NCI-H524 treated with DMSO at 0.1 percent for 48 hours (cell line): ENCODE results near the gene VDAC1.

Experiments
- DNase-seq: peaks from one replicate; lab custom pipeline; 2025; lab: John Stamatoyannopoulos, UW

VDAC1 gene

DNA sequence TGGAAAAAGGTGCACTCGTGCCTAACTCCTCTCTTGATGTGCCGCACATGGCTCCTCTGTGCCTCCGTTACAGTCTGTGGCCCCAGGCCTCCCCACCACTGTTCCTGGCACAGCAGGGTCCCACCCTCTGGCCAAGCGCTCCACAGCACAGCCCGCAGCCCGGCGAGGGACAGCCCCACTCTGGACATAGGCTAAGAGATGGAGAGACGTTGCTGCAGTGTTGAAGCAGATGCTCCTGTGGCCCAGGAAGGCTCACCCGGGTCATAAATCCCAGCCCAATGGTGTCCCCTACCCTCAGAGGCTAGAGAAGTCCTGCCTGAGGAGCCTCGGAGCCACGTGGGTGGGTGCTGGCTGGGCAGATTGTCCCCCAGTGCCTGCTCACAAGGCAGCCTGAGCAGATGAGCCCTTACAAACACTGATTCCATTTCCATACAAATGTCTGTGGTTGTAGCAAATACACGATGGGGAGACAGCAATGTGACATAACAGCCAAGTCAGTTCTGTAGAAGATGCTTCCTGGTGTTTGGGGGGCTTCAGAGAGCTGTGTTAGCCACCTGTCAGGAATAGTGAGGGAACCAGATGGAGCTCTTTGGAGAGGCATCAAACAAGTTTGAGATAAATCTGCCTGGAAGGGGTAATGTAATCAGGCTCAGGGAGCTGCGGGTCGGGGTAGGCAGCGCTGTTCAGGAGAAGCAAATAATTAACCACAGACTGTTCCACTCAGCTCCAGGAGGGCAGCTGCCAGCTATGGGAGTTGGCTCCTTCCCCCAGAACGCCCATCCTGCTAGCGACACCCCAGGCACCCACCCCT, 78.1 kb downstream of the VDAC1 start:
- peak; percentile 83 for DNase-seq

DNA sequence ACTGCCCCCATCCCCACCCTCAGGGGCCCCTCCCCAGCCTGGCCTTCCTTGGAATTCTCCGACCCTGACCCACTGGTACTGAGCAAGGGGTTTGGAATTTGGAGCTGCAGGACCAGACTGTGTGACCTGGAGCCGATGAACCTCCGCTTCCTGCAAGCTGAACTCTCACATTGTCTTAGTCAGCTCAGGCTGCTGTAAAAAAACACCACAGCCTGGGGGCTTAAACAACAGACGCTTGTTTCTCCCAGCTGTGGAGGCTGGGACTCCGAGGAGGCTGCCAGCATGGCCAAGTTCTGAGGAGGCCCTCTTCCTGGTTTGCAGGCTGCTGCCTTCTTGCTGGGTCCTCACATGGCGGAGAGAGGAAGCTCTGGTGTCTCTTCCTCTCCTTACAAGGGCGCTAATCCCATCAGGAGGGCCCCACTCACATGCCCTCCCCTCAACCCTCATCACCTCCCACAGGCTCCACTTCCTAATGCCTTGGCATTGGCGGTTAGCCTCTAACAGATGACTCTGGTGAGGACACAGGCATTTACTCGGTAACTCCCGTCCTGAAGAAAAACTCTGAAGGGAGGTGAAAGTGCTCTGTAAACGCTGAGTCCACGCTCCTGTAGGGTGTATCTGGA, 78.8 kb downstream of the VDAC1 start:
- no peak for DNase-seq

DNA sequence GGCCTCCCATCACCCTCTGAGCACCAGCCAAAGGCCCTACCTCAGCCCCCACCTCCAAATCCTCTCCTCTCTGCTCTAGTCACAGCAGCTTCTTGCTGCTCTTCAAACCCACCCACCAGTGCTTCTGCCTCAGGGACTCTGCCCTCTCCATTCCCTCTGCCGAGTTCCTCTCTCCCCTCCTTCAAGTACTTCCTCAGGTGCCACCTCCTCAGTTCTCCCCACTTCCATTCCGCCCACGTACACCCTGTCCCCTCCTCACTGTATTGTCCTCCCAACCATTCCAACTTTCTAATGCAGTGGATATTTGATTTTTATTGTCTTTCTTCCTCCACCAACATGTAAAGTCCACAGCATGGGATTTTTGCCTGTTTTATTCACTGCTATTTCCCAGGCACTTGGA, 79.5 kb downstream of the VDAC1 start:
- DNase-seq: no peak

DNA sequence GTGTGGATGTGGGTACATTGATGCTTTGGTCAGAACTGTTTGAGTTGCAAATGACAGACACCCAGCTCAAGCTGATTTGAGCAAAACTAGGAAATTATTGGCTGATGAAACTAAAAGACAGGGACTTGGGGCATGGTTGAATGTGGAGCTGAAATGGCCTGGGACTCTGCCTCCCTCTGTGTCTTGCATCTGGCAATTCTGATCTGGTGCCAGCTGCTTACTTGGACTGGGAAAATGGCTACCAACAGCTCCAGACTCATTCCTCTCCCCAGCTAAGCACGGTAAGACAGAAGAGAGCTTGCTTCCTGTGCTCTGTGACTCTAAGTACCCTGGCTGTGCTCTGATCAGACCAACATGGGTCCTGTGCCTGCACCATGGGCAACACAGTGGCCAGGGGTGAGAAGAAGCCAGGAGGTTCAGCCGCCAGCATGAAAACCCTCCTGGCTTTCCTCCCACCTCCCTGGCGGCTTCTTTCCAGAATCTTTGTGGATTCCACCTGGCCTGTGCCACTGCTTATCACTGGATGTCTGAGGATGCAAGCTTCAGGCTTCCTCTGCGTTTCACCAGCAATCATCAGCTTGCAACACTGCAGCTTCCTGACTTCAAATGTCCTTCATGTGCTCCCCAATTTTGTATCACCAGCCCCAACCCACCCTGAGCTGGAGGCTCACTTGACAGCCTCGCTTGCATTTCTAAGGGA, 80.4 kb downstream of the VDAC1 start:
- DNase-seq: no peak

DNA sequence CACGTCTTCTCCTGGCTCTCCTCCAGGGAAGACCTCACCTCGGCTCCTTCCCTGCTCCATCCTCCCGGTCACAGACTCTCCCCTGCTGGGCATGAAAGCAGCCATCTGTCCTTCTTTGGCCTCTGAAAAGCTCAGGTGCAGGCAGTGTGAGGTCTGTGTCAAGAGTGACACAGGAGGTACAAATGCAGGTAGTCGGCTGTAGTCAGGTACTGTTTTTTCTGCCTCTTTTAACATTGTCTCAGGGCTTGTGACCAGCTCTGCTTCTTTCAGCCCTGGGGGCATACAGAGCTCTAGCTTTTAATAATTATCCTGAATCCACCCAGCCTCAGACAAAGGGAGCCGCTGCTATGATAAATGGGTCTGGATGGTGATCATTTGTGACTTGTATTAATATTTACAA, 82.8 kb downstream of the VDAC1 start:
- DNase-seq: no peak
